Pons (tissue), 1 donor: ENCODE results near the gene NPLOC4.

Experiments used
- DNase-seq: peaks from one replicate; pipeline ENCODE4 v3.0.0-alpha.2; 2016; ENCODE audit warnings: low spot score

The NPLOC4 gene

GRCh38 chr17:81565231-81565630, 71.7 kb downstream of the NPLOC4 start:
- no peak for DNase-seq

- DNase-seq = no peak
These were observed 72.1 kb downstream of the NPLOC4 start for GRCh38 chr17:81564778-81565177.

- DNase-seq = no peak
These were observed 72.9 kb downstream of the NPLOC4 start for GRCh38 chr17:81563861-81564586.

GRCh38 chr17:81561494-81561885, 75.4 kb downstream of the NPLOC4 start:
- no peak for DNase-seq

GRCh38 chr17:81558941-81559806, 77.7 kb downstream of the NPLOC4 start:
- DNase-seq = no peak

GRCh38 chr17:81558115-81558468, 78.8 kb downstream of the NPLOC4 start:
- no peak for DNase-seq

GRCh38 chr17:81557276-81558114, 79.4 kb downstream of the NPLOC4 start:
- DNase-seq = no peak

- DNase-seq = no peak
These were observed 80.0 kb downstream of the NPLOC4 start for GRCh38 chr17:81556863-81557262.

- DNase-seq = no peak
These were observed 80.7 kb downstream of the NPLOC4 start for GRCh38 chr17:81556175-81556691.

GRCh38 chr17:81553616-81554181, 83.2 kb downstream of the NPLOC4 start:
- DNase-seq = no peak

GRCh38 chr17:81553018-81553615, 83.8 kb downstream of the NPLOC4 start:
- peak; percentile 48 for DNase-seq

GRCh38 chr17:81552244-81553017, 84.5 kb downstream of the NPLOC4 start, which contains the start of gene FAAP100:
FAAP100 (minus strand) TSS chr17:81552353; CDS start chr17:81552330, 23 bp downstream.
- peak; percentile 49 for DNase-seq

GRCh38 chr17:81551458-81552243, 85.3 kb downstream of the NPLOC4 start:
- DNase-seq = no peak

- DNase-seq = no peak
These were observed 86.0 kb downstream of the NPLOC4 start for GRCh38 chr17:81550830-81551457.

GRCh38 chr17:81550285-81550684, 86.6 kb downstream of the NPLOC4 start:
- DNase-seq = no peak

- no peak for DNase-seq
These were observed 87.1 kb downstream of the NPLOC4 start for GRCh38 chr17:81549826-81550225.

GRCh38 chr17:81549031-81549557, 87.8 kb downstream of the NPLOC4 start:
- no peak for DNase-seq

- DNase-seq = no peak
These were observed 89.3 kb downstream of the NPLOC4 start for GRCh38 chr17:81547614-81547982.
